GM10248 (cell line): ENCODE results near the gene SMAD9.

Experiments used
- CTCF ChIA-PET: fragments of 300-600 bp; sonication (Branson Sonifier 250); formaldehyde crosslinking; extraction: SDS; loops from one replicate; lab custom pipeline; 2021; ENCODE audit warnings: antibody characterized with exemption; lab: Yijun Ruan, JAX
- POLR2A ChIA-PET: fragments of 350-650 bp; sonication (Branson Sonifier 250); formaldehyde crosslinking; extraction: SDS; loops from one replicate; lab custom pipeline; 2020; ENCODE audit warnings: antibody characterized with exemption; lab: Yijun Ruan, JAX
- DNase-seq: peaks from one replicate; pipeline ENCODE4 v3.0.0; 2012; ENCODE audit errors: extremely low spot score
- TF ChIP-seq, protein P1 (sequence below): IDR thresholded peaks from 2 replicates; pipeline ENCODE4 v1.5.1; 2012; ENCODE audit warnings: mild to moderate bottlenecking, low read depth; ENCODE audit errors: extremely low read depth, missing control alignments, control extremely low read depth

The SMAD9 gene

DNA sequence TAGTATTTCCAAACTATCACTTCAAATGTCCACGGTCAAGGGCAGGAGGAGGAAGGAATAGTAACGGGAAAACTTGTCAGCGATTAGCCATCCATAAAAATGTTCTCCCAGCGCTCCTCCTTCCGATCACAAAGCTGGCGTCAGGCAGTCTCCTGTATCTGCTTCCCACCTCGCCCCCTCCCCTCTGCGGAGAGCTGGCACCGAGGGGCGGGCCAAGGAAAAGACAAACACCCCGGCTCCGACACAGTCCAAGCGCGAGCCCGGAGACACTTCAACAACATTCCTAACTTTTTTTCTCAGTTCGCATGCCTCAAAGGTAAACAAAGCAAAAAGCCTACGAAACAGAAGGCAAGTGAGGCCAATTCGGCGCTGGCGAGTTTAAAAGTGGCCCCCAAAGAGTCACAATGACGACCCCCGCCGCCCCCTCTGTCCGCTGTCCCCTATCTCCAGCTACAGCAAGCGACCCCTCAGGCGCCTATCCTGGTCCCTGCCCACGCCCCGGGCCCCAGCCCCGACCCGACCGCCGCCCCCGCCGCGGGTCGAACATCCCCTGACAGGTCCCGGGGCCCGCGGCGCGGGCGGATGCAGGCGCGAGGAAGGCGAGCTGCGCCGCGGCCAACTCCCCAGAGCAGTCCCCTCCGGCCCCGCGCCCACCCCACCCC, 736 bp downstream of the SMAD9 start:
- ChIA-PET POLR2A (no interaction called here), CTCF (no interaction called here)
- DNase-seq = peak; percentile 12
- TF ChIP-seq, protein P1, sequence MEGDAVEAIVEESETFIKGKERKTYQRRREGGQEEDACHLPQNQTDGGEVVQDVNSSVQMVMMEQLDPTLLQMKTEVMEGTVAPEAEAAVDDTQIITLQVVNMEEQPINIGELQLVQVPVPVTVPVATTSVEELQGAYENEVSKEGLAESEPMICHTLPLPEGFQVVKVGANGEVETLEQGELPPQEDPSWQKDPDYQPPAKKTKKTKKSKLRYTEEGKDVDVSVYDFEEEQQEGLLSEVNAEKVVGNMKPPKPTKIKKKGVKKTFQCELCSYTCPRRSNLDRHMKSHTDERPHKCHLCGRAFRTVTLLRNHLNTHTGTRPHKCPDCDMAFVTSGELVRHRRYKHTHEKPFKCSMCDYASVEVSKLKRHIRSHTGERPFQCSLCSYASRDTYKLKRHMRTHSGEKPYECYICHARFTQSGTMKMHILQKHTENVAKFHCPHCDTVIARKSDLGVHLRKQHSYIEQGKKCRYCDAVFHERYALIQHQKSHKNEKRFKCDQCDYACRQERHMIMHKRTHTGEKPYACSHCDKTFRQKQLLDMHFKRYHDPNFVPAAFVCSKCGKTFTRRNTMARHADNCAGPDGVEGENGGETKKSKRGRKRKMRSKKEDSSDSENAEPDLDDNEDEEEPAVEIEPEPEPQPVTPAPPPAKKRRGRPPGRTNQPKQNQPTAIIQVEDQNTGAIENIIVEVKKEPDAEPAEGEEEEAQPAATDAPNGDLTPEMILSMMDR = no peak

DNA sequence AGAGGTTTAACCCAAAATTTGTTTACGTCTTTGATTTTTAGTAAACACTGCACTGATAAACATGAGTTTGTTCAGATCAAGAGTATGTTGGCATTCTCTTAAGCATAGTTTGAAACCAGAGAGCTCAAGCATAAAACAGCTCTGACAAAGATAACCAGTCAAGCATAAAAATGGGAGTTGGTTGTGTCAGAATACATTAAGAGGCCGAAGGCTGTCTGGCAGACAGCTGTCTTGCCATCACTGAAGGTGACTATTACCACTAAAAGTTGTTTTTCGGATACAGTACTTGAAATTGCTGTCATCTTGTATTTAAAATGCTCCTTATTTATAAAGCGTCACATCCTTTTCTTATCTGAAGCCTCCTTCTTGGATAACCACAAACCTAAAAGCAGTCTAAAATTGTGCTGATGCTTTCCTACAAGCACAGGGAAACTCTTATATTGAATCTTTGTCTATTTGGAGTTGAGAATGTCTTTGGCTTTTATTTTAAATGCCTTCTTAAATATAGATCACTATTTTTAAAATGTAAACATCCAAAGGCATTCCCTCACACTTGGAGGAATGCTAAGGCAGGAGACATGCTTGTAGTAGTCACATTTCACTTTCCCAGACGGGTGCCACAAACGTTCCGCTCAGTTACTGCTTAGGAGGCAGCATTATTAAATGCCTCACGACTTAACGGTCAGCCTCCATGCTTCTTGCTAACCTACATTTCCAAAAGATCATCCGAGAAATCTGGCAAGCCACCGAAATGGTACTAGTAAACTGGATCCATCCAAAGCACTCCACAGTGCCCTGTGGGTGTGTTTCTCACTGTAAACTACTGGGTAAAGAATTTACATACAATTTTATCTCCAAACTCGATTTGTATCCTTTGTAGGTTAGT, 1.5 kb downstream of the SMAD9 start:
- CTCF ChIA-PET = no interaction called here
- TF ChIP-seq, protein P1 = no peak
- DNase-seq = no peak
- POLR2A ChIA-PET = no interaction called here

DNA sequence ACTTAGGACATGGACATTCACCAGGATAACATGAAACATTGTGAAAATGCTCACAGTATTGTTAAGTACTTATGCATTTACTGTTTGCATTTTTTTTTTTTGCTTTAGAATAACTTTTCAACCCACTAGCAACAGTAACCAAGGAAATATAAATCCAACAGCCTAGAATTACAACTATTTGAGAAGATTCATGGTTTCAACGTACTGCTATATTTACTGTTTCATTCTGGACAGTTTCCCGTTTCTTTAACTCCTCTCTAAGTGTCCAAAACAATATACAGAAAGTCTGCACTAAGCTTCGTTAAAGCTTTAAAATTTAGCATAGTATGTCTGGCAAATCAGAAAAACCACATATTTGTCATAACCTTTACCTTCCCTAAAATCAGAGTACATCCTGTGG, 2.7 kb downstream of the SMAD9 start:
- no peak for DNase-seq
- POLR2A ChIA-PET = no interaction called here
- TF ChIP-seq, protein P1 = no peak
- CTCF ChIA-PET = no interaction called here

DNA sequence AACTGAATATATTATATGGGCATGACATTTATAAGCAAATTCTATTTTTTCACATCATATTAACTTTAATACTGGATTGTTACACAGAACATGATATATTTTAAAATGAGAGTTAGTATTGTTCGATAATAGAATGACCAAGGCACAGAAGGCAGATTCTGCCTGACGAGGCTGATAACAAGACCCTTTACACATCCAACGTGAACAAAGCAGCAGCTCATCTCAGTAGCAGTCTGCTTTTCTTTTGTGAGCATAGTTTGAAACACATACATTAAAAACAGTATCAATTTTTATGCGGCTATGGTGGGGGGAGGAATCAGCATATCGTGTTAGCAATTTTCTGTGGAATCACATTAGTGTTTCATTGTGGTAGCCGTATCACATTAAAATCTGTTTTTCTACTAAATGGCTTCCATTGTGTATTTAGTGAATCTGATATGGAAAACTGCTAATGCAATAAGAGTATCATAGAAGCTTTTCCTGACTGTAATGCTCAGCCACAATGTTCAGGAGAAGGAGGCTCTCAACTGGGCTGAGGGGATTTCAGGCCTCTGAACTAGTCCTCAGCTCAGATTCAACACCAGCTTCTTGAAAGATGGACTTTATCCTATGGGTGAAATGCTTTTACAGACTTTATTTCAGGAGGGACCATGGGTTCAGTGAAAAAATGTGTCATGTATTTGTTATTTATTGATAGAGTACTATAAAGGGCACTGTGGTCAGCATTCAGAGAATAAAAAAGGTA, 4.0 kb downstream of the SMAD9 start:
- no peak for DNase-seq
- ChIA-PET POLR2A (no interaction called here), CTCF (no interaction called here)
- TF ChIP-seq, protein P1 = no peak

DNA sequence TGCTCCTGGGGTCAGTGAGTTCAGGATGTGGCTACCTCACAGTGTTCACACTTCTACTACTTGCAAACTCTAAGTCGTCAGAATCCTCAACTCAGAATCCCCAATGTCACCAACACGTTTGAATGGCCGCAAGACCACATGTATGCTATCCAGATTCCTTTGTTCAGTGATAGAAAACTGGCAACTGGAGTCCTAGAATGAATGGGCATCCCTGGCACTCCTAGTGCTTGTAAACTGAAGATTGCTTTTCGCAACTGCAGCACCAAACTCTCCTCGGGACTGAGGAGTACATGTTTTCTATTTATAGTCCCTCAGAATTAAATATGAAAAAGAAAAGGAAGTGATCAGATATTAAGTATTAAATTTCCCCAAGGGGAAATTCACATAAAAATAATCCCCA, 4.9 kb downstream of the SMAD9 start:
- ChIA-PET POLR2A (no interaction called here), CTCF (no interaction called here)
- DNase-seq = no peak
- TF ChIP-seq, protein P1 = no peak

DNA sequence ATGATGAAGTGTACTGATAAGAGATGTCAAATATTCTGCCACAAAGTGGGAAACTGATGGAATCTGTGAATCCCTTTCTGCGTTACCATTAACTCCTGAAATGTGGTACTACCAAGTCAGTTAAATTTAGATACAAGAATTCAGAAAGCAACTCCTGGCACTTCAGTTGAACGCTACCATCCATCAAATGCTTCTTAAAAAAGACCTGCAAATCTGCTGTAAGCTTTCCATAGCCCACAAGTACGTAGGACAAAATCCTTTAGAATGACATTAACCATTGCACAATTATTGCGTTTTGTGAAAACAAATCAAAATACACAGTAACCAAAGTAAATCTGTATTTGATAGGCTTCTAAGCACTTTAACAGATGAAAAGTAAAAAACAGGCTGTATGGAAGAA, 5.4 kb downstream of the SMAD9 start:
- no peak for DNase-seq
- CTCF ChIA-PET = no interaction called here
- POLR2A ChIA-PET = no interaction called here
- TF ChIP-seq, protein P1 = no peak
